Sigmoid colon (tissue), 7 donors: ENCODE results near the gene ZBTB7B. TPM values are rescaled to one million over a fixed set of nuclear protein-coding genes. Genes with fewer than 3 reads are reported as not detected.

Experiments
- DNase-seq: peaks from one replicate; pipeline ENCODE4 v3.0.0-alpha.2; 2019
- H3K27ac ChIP-seq, 4 donors: fragments of 200-600 bp; sonication (generic); one replicate each; pipeline ENCODE4 v1.5.1; 2016 to 2019; ENCODE audit warnings: mild to moderate bottlenecking in 1 of 4
- H3K27me3 ChIP-seq, 3 donors: fragments of 200-600 bp; sonication (generic); one replicate each; pipeline ENCODE4 v1.5.1; 2019; ENCODE audit warnings: mild to moderate bottlenecking in 1 of 3
- H3K36me3 ChIP-seq, 4 donors: fragments of 200-600 bp; sonication (generic); one replicate each; pipeline ENCODE4 v1.5.1; 2016 to 2019
- H3K4me1 ChIP-seq, 4 donors: fragments of 200-600 bp; sonication (generic); one replicate each; pipeline ENCODE4 v1.5.1; 2017 to 2019
- H3K4me3 ChIP-seq, 4 donors: fragments of 200-600 bp; sonication (generic); one replicate each; pipeline ENCODE4 v1.5.1; 2017 to 2019; ENCODE audit warnings: mild to moderate bottlenecking in 2 of 4, moderate library complexity in 1 of 4
- H3K9me3 ChIP-seq, 4 donors: fragments of 200-600 bp in 3 of 4; sonication (generic) in 3 of 4; one replicate each; pipeline versions ENCODE4 v1.5.1 to v1.6.1; 2013 to 2019
- EP300 ChIP-seq, 4 donors: sonication (generic); formaldehyde crosslinking; IDR thresholded peaks; one replicate each; pipeline ENCODE4 v1.6.1; 2017; ENCODE audit warnings: antibody characterized with exemption in 4 of 4
- POLR2A ChIP-seq, 2 donors: fragments of 450-650 bp; IDR thresholded peaks; one replicate each; pipeline ENCODE4 v1.6.1; 2016; ENCODE audit warnings: antibody characterized with exemption in 2 of 2, mild to moderate bottlenecking in 2 of 2, moderate library complexity in 2 of 2
- POLR2AphosphoS5 ChIP-seq, 4 donors: sonication (generic); formaldehyde crosslinking; IDR thresholded peaks; one replicate each; pipeline ENCODE4 v1.6.1; 2017; ENCODE audit warnings: antibody characterized with exemption in 4 of 4
- WGBS, 2 donors: extraction: QIAGEN DNeasy Blood & Tissue Kit; methylation state at CpG; one replicate each; pipeline ENCODE4 v1.1.7; 2013; 5-methylcytosine and 5-hydroxymethylcytosine counted together
- intact Hi-C: fragments of 100-400 bp; cut with DNase I; formaldehyde crosslinking; loops from one replicate; pipeline ENCODE4 v1.15.1; 2023
- polyA plus RNA-seq, 3 donors: library from polyadenylated mRNA; stranded (reverse); fragments of 200-250 nt; gene quantifications; one replicate each; pipeline ENCODE4 v1.2.3, GENCODE V29; 2013
- total RNA-seq, 4 donors: library from RNA; depleted of rRNA; stranded (reverse); fragments of >200 nt; gene quantifications; one replicate each; pipeline ENCODE4 v1.1.0, GENCODE V29; 2016
- TF ChIP-seq, protein P1 (sequence below), 4 experiments: fragments of 450-650 bp in 3 of 4; fragments of 200-600 bp in 1 of 4; IDR thresholded peaks; one replicate each; pipeline ENCODE4 v1.5.1; 2016 to 2019; ENCODE audit warnings: antibody characterized with exemption in 4 of 4, mild to moderate bottlenecking in 3 of 4, moderate library complexity in 2 of 4
- donor health status: healthy with polysubstance abuse.
- donor health status: Bipolar disorder and iron deficiency.
- donor health status: healthy.

ZBTB7B gene
- total and polyA plus RNA-seq, 7 donors, result 24.4 to 342 (median 35.3) TPM

DNA sequence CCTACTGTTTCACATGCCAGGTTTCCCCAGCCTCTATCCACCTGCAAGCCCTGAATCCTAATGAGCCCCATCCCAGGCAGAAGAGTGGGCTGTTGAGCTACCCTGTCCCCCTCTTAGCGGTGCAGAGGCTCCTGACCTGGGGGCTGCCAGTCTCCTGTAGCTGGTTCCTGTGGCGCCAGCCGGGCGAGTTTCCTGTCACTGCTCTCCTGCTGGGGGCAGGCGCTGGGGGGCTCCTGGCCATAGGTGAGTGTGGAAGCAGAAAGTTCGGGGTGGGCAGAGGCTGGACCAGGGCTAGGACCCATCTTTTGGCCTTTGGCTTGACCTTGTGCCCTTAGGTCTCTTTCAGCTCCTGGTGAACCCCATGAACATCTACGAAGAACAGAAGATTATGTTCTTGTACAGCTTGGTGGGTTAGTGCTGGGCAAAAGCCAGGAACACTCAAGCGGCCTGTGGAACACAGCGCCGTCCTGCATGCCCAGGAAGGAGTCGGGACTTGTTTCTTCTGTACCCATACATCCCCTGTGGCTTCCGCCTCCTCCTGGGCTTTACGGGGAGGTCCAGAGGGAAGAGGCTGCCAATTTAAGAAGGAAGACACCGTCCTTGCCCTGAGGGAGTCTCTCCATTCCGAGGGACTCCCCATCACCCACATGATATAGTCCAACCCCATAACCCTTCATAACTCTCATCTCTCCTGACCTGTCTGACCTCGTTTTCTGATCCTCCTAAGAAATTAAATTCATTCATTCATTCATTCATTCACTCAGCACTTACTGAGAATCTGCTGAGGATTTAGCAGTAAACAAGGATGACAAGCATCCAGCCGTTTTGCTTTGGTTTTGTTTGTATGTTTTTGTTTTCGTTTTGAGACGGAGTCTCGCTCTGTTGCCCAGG lies 32.0 kb downstream of the ZBTB7B start:
- no peak for DNase-seq
- TF ChIP-seq EP300 (IDR thresholded peaks at IDR 0.05) (no peak), POLR2AphosphoS5 (IDR thresholded peaks at IDR 0.05) (no peak), POLR2A (IDR thresholded peaks at IDR 0.05) (no peak)
- TF ChIP-seq, protein P1, sequence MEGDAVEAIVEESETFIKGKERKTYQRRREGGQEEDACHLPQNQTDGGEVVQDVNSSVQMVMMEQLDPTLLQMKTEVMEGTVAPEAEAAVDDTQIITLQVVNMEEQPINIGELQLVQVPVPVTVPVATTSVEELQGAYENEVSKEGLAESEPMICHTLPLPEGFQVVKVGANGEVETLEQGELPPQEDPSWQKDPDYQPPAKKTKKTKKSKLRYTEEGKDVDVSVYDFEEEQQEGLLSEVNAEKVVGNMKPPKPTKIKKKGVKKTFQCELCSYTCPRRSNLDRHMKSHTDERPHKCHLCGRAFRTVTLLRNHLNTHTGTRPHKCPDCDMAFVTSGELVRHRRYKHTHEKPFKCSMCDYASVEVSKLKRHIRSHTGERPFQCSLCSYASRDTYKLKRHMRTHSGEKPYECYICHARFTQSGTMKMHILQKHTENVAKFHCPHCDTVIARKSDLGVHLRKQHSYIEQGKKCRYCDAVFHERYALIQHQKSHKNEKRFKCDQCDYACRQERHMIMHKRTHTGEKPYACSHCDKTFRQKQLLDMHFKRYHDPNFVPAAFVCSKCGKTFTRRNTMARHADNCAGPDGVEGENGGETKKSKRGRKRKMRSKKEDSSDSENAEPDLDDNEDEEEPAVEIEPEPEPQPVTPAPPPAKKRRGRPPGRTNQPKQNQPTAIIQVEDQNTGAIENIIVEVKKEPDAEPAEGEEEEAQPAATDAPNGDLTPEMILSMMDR (IDR thresholded peaks at IDR 0.05), result no peak
- intact Hi-C loops, result no loop called here
- Histone ChIP-seq H3K9me3 (no peaks in the 10 kb centered on the region), H3K27ac (no peak overlapping the region), H3K27me3 (no peaks in the 10 kb centered on the region), H3K36me3 (no peaks in the 10 kb centered on the region), H3K4me1 (peaks cover 0 to 5% (median 0%) of the 10 kb centered on the region in 4 donors), H3K4me3 (no peak overlapping the region)
- WGBS, 2 donors, result 87 to 89% methylated on average over 20 of the region's 20 CpGs

DNA sequence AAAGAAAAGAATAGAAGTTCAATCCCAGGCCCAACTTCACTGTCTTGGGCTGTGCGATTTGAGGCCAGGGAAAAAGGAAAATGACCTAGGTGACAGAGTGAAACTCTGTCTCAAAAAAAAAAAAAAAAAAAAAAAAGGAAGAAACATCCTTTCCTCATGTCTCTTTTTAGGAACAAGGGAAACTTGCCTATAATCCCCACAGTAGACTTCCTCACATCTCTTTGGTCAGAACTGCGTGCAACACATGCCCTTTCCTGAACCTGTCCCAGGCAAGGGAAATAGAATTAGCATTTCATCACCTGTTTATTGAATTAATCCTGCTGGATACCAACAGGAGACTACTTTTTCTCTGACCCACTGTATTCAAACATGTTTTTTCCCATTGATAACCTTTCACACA lies 33.3 kb downstream of the ZBTB7B start:
- no peak for DNase-seq
- Histone ChIP-seq H3K4me1 (peaks cover 0 to 5% (median 0%) of the 10 kb centered on the region in 4 donors), H3K36me3 (no peaks in the 10 kb centered on the region), H3K4me3 (no peak overlapping the region), H3K27me3 (no peaks in the 10 kb centered on the region), H3K27ac (no peak overlapping the region), H3K9me3 (no peaks in the 10 kb centered on the region)
- intact Hi-C loops, result no loop called here
- TF ChIP-seq, protein P1 (IDR thresholded peaks at IDR 0.05), result no peak
- TF ChIP-seq POLR2A (IDR thresholded peaks at IDR 0.05) (no peak), POLR2AphosphoS5 (IDR thresholded peaks at IDR 0.05) (no peak), EP300 (IDR thresholded peaks at IDR 0.05) (no peak)
- WGBS, 2 donors, result 83 to 93% methylated on average over 2 of the region's 2 CpGs

DNA sequence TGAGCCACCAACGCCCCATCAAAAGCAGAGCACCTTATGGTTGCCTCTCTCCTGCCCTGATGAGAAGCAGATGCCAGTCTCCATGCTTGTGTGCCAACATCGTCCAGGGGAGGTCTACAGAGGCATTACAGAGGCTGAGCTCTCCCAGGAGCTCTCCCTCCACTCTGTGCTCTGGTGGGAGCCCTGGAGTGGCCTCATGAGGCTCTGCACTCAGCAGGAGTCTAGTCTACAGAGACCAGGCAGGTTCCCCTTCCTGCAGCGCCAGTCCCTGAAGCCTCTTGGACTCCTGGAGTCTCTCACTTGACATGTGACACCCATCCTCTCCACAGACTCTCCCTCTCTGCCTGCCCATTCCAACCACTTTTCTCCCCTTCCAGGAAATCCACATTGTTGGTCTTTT lies 34.4 kb downstream of the ZBTB7B start:
- no peak for DNase-seq
- H3K27ac ChIP-seq, result no peak overlapping the region
- H3K36me3 ChIP-seq, result no peaks in the 10 kb centered on the region
- peaks cover 0 to 5% (median 0%) of the 10 kb centered on the region in 4 donors for H3K4me1 ChIP-seq
- TF ChIP-seq, protein P1 (IDR thresholded peaks at IDR 0.05), result no peak
- TF ChIP-seq EP300 (IDR thresholded peaks at IDR 0.05) (no peak), POLR2A (IDR thresholded peaks at IDR 0.05) (no peak), POLR2AphosphoS5 (IDR thresholded peaks at IDR 0.05) (no peak)
- WGBS, 2 donors, result 90 to 92% methylated on average over 3 of the region's 3 CpGs
- no peak overlapping the region for H3K4me3 ChIP-seq
- no peaks in the 10 kb centered on the region for H3K27me3 ChIP-seq
- no peaks in the 10 kb centered on the region for H3K9me3 ChIP-seq
- intact Hi-C loops, result no loop called here

DNA sequence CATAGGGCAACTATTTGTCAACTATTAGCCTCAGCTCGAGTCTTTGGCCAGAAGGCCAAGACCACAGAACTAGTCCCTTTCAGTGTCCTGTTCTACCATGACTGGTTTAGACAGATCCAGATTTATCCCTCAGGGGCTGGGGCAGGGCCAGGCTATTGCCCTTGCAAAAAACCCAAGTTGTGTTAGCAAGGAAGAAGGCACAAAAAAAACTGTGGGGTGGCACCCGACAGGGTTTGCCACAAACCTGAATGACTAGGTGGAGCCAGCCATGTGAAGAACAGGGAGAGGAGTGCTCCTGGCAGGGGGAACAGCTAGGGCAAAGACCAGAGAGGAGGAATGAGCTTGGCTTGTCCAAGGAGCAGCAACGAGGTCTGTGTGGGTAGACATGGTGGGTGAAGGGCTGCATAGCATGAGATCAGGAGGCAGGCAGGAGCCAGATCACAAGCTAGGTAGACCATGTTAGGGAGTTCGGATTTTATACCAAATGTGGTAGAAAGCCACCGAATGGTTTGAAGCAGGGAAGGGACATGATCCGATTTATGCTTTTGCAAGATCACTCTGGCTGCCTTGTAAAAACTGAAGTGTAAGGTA lies 35.3 kb downstream of the ZBTB7B start:
- intact Hi-C loops, result no loop called here
- Histone ChIP-seq H3K27me3 (no peaks in the 10 kb centered on the region), H3K4me3 (no peak overlapping the region), H3K4me1 (peaks cover 0 to 5% (median 0%) of the 10 kb centered on the region in 4 donors), H3K9me3 (no peaks in the 10 kb centered on the region), H3K27ac (no peak overlapping the region), H3K36me3 (no peaks in the 10 kb centered on the region)
- no peak for DNase-seq
- TF ChIP-seq POLR2AphosphoS5 (IDR thresholded peaks at IDR 0.05) (no peak), EP300 (IDR thresholded peaks at IDR 0.05) (no peak)
- WGBS, 2 donors, result 63 to 83% methylated on average over 6 of the region's 6 CpGs

DNA sequence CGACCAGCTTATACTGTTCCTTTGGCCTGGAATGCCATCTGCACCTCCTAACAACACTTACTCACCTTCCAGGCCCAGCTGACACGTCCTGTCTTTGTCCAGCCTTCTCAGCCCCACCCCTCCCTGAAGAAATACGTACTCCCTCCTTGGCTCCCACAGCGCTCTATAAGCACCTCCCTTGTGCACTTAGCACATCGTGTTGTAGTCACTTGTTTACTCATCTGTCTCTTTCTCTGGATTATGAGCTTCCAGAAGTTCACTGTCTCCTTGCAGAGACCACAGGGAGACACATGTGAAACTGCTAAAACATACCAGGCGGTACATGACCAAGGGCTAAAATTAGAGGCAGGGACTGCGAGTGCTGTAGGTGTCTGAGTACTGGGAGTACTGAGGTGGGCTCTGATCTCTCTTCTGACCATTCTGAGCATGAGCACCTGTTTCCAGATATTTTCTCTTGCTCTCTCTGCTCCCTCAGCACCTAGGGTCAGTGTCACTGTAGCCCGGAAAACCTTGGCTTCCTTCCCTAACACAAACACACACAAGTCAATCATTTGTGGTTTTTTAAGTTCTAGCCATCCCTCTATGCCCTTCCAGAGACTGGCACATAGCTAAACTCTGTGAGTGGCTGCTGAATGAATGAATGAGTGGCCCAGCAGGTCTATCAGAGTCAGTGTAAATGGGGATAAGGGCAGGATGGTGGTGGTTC lies 36.2 kb downstream of the ZBTB7B start:
- peaks cover 0 to 5% (median 0%) of the 10 kb centered on the region in 4 donors for H3K4me1 ChIP-seq
- TF ChIP-seq POLR2A (IDR thresholded peaks at IDR 0.05) (peak in 1 of 2 donors; percentile 64), EP300 (IDR thresholded peaks at IDR 0.05) (no peak)
- WGBS, 2 donors, result 21 to 37% methylated on average over 8 of the region's 8 CpGs
- no peak overlapping the region for H3K4me3 ChIP-seq
- no peaks in the 10 kb centered on the region for H3K9me3 ChIP-seq
- intact Hi-C loops, result no loop called here
- no peak overlapping the region for H3K27ac ChIP-seq
- no peaks in the 10 kb centered on the region for H3K36me3 ChIP-seq
- no peaks in the 10 kb centered on the region for H3K27me3 ChIP-seq
- no peak for DNase-seq
